ENCODE results near the gene CCDC9B. TPM values are rescaled to one million over a fixed set of nuclear protein-coding genes. Genes with fewer than 3 reads are reported as not detected.
A peak's percentile ranks its signal among the peaks of the same experiment; 100 is the strongest.

Gene CCDC9B
- total and polyA plus RNA-seq, 11 donors: 38.0 to 165 (median 119) TPM

- Histone ChIP-seq H3K4me3 (no peak overlapping the region), H3K4me1 (peaks cover 0 to 29% (median 10%) of the 10 kb centered on the region in 12 donors), H3K27ac (no peak overlapping the region), H3K36me3 (no peaks in the 10 kb centered on the region), H3K27me3 (no peaks in the 10 kb centered on the region), H3K9me3 (no peaks in the 10 kb centered on the region)
- ATAC-seq (peak in 2 of 4 donors; percentile 33 to 51), DNase-seq (peak in 2 of 5 donors; percentile 30 to 49)
- intact Hi-C loops (cut with DNase I): loop anchor here in 1 of 10 donors (5.0 kb wide), 1 partner anchor 42 kb away; no protein-coding TSS in a partner anchor
- 40 to 46% (median 44%) methylated on average over 8 to 9 of the region's 9 CpGs for WGBS, 4 donors
- TF ChIP-seq POLR2A (IDR thresholded peaks at IDR 0.05): no peak
- TF ChIP-seq CTCF (IDR thresholded peaks at IDR 0.05): peak in 10 of 12 donors; percentile 3 to 54 (median 28)
Measured at GRCh38 chr15:40354408-40355171, 13.9 kb upstream of the CCDC9B start.

- WGBS, 4 donors: 58 to 82% (median 70%) methylated on average over 5 of the region's 5 CpGs
- ATAC-seq (no peak), DNase-seq (peak in 2 of 5 donors; percentile 11 to 19)
- no peak overlapping the region for H3K4me3 ChIP-seq
- no peak overlapping the region for H3K27ac ChIP-seq
- TF ChIP-seq POLR2A (IDR thresholded peaks at IDR 0.05) (no peak), CTCF (IDR thresholded peaks at IDR 0.05) (no peak)
- H3K4me1 ChIP-seq: peaks cover 0 to 27% (median 9%) of the 10 kb centered on the region in 12 donors
- no peaks in the 10 kb centered on the region for H3K36me3 ChIP-seq
- intact Hi-C loops (cut with DNase I): no loop called here
- H3K27me3 ChIP-seq: no peaks in the 10 kb centered on the region
- no peaks in the 10 kb centered on the region for H3K9me3 ChIP-seq
Measured at GRCh38 chr15:40353697-40354096, 13.0 kb upstream of the CCDC9B start.

GRCh38 chr15:40352281-40352901 is 11.7 kb upstream of the CCDC9B start:
- Histone ChIP-seq H3K4me1 (peaks cover 0 to 24% (median 3%) of the 10 kb centered on the region in 12 donors), H3K27ac (no peak overlapping the region), H3K36me3 (no peaks in the 10 kb centered on the region), H3K4me3 (no peak overlapping the region), H3K27me3 (no peaks in the 10 kb centered on the region), H3K9me3 (no peaks in the 10 kb centered on the region)
- intact Hi-C loops (cut with DNase I): no loop called here
- TF ChIP-seq POLR2A (IDR thresholded peaks at IDR 0.05): no peak
- no peak for TF ChIP-seq CTCF (IDR thresholded peaks at IDR 0.05)
- 84 to 90% (median 86%) methylated on average over 7 of the region's 7 CpGs for WGBS, 4 donors
- DNase-seq (peak in 2 of 5 donors; percentile 2 to 17), ATAC-seq (no peak)

DNA sequence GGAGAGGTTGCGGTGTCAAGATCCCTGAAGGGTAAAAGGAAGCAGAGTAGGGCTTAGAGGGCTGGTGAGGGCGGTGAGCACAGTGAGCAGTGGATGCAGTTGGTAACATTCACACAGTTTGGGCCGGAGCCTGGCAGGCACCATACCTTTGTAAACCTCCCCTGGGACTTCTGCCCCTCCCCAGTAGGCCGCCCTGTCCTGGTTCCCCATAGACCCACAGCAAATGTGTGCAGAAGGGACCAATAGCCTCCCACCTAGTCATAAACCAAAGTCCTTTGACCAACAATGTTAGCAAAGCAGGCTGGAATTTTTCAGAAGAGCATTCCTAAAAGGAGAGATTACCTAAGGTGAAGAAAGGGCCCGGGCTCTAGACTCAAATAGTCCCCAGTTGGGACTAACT is 8.4 kb upstream of the CCDC9B start:
- WGBS, 4 donors: 92 to 97% (median 94%) methylated on average over 5 of the region's 5 CpGs
- H3K27me3 ChIP-seq: no peaks in the 10 kb centered on the region

More for the DNA sequence above, 8.4 kb upstream of the CCDC9B start:
- intact Hi-C loops (cut with DNase I): no loop called here
- Histone ChIP-seq H3K36me3 (no peaks in the 10 kb centered on the region), H3K4me3 (no peak overlapping the region), H3K4me1 (peaks cover 0 to 23% (median 8%) of the 10 kb centered on the region in 12 donors), H3K27ac (no peak overlapping the region), H3K9me3 (no peaks in the 10 kb centered on the region)
- DNase-seq: peak in 1 of 5 donors; percentile 42
- no peak for ATAC-seq
- TF ChIP-seq POLR2A (IDR thresholded peaks at IDR 0.05) (no peak), CTCF (IDR thresholded peaks at IDR 0.05) (no peak)
